Thyroid gland (tissue), 4 donors: ENCODE results near the gene MYO5C. TPM values are rescaled to one million over a fixed set of nuclear protein-coding genes. Genes with fewer than 3 reads are reported as not detected.

Experiments
- DNase-seq, 2 donors: peaks; one replicate each; pipeline ENCODE4 v3.0.0-alpha.2; 2019
- H3K27ac ChIP-seq, 3 donors: fragments of 200-600 bp; sonication (generic); 1 replicate in 2 of 3; 2 replicates in 1 of 3; pipeline ENCODE4 v1.5.1; 2016 to 2019; ENCODE audit warnings: mild to moderate bottlenecking in 1 of 3, moderate library complexity in 1 of 3
- H3K27me3 ChIP-seq: fragments of 200-600 bp; sonication (generic); one replicate; pipeline ENCODE4 v1.5.1; 2019
- H3K36me3 ChIP-seq, 2 donors: fragments of 200-600 bp; sonication (generic); one replicate each; pipeline ENCODE4 v1.5.1; 2016 to 2019
- H3K4me1 ChIP-seq, 2 donors: fragments of 200-600 bp; sonication (generic); one replicate each; pipeline ENCODE4 v1.5.1; 2017 to 2019
- H3K4me3 ChIP-seq, 3 donors: fragments of 200-600 bp; sonication (generic); replicated peaks in 1 of 3; 1 replicate in 2 of 3; 2 replicates in 1 of 3; pipeline ENCODE4 v1.5.1; 2016; ENCODE audit warnings: mild to moderate bottlenecking in 1 of 3
- H3K9me3 ChIP-seq: fragments of 200-600 bp; sonication (generic); one replicate; pipeline ENCODE4 v1.5.1; 2017
- CTCF ChIP-seq, 6 experiments: fragments of 200-600 bp in 3 of 6; fragments of 450-650 bp in 3 of 6; sonication (generic) in 3 of 6; IDR thresholded peaks; one replicate each; pipeline ENCODE4 v1.5.1; 2016 to 2019; ENCODE audit warnings: antibody characterized with exemption in 6 of 6, mild to moderate bottlenecking in 2 of 6, inconsistent platforms in 1 of 6, moderate library complexity in 1 of 6
- POLR2A ChIP-seq, 2 donors: fragments of 450-650 bp; IDR thresholded peaks; one replicate each; pipeline ENCODE4 v1.6.1; 2017; ENCODE audit warnings: antibody characterized with exemption in 2 of 2, mild to moderate bottlenecking in 2 of 2, moderate library complexity in 1 of 2
- WGBS, 2 donors: methylation state at CpG; one replicate each; pipeline ENCODE4 v1.1.5; 2017; 5-methylcytosine and 5-hydroxymethylcytosine counted together
- intact Hi-C: fragments of 100-400 bp; cut with DNase I; formaldehyde crosslinking; loops from one replicate; pipeline ENCODE4 v1.15.1; 2023
- total RNA-seq, 4 donors: library from RNA; depleted of rRNA; stranded (reverse); fragments of >200 nt; gene quantifications; one replicate each; pipeline ENCODE4 v1.2.3, GENCODE V29; 2016

Gene MYO5C
- total RNA-seq, 4 donors from 2014 or later: 84.0 to 130 (median 101) TPM

DNA sequence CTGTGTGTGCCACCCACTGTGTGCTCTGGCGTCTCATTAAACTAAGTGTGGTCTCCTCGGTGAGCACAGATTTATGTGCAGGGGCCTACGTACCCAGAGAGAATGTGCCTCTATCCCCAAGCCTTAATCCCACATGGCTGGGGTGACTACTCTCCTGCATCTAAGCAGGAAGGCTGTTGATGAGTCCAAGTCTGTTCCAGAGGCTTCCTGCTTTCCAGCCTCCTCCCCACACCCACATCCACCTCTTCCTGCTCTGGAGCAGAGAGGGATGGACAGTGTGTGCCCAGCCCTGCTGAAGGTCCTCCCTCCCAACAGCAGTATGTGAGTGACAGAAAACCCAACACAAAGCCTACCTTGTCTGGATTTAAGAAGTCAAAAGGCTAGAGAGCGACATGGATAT, 144.3 kb downstream of the MYO5C start:
- Histone ChIP-seq H3K9me3 (no peaks in the 10 kb centered on the region), H3K27ac (no peak overlapping the region), H3K27me3 (no peaks in the 10 kb centered on the region), H3K4me3 (no peak overlapping the region), H3K4me1 (no peaks in the 10 kb centered on the region), H3K36me3 (peaks cover 0 to 8% of the 10 kb centered on the region in 2 donors)
- WGBS, 2 donors: 92 to 97% methylated on average over 4 of the region's 4 CpGs
- intact Hi-C loops: no loop called here
- TF ChIP-seq POLR2A (IDR thresholded peaks at IDR 0.05) (no peak), CTCF (IDR thresholded peaks at IDR 0.05) (no peak)
- no peak for DNase-seq

- DNase-seq: no peak
- Histone ChIP-seq H3K4me3 (no peak overlapping the region), H3K27me3 (no peaks in the 10 kb centered on the region), H3K4me1 (no peaks in the 10 kb centered on the region), H3K27ac (no peak overlapping the region), H3K36me3 (peaks cover 0 to 8% of the 10 kb centered on the region in 2 donors), H3K9me3 (no peaks in the 10 kb centered on the region)
- 88 to 91% methylated on average over 4 of the region's 4 CpGs for WGBS, 2 donors
- TF ChIP-seq CTCF (IDR thresholded peaks at IDR 0.05) (no peak), POLR2A (IDR thresholded peaks at IDR 0.05) (no peak)
- intact Hi-C loops: no loop called here
Observed at GRCh38 chr15:52150871-52151270, 144.7 kb downstream of the MYO5C start.

DNA sequence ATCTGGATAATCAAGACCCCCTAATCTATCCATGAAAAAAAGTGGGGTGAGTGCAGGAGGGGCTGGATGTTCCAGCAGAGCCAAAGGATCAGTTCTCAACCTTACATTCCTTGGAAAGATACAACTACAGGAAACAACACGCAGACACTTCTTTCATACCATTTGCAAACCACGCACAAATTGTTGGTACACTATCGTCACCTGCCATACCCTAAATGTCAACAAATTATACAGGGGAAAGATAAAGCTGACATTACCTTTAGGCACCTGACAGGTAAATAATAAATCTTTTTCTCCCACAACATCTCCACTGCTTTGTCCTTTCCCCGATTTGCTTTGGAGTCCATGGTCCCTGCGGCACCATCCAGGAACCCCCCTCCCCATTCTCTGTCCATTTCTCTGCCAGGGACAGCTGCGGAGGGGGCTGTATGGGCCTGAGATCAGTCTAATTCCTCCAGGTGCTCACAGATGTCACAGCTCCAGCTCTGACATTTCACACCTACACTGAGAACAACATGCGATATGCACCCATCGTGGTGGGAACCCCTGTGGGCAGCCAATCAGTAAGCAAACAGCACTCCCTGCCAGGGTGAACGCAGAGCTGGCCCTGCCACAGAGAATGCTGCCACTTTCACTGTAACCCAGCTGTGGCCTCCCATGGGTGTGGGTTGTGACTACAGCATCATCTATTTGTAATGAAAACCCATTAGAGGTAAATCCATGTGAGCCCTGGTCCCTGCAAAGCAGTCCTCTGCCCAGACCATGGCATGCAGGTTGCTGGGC, 145.4 kb downstream of the MYO5C start:
- no peaks in the 10 kb centered on the region for H3K27me3 ChIP-seq
- WGBS, 2 donors: 82 to 87% methylated on average over 9 of the region's 9 CpGs
- no peak for DNase-seq
- peaks cover 0 to 8% of the 10 kb centered on the region in 2 donors for H3K36me3 ChIP-seq
- H3K4me3 ChIP-seq: no peak overlapping the region
- no peak overlapping the region for H3K27ac ChIP-seq
- no peaks in the 10 kb centered on the region for H3K9me3 ChIP-seq
- TF ChIP-seq CTCF (IDR thresholded peaks at IDR 0.05): no peak
- H3K4me1 ChIP-seq: no peaks in the 10 kb centered on the region
- intact Hi-C loops: no loop called here

DNA sequence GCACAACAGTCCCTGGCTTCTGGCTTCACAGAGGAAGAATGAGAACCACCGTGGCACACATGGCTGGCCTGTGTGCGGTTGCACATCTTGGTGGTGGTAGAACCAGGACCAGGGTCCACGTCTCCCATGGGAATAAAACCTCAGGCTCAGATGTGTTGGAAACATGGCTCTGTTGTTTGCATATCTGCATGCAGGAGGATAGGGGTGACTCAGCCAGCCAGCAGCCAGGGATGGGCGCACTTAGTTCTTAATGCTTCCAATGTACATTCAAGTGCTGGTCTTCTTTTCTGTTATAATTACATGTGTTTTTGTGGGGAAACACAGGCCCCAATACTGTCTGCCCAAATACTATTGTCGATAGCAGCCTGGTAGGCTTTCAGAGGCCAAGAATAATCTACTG, 147.2 kb downstream of the MYO5C start:
- no peak overlapping the region for H3K27ac ChIP-seq
- H3K4me1 ChIP-seq: no peaks in the 10 kb centered on the region
- intact Hi-C loops: no loop called here
- TF ChIP-seq POLR2A (IDR thresholded peaks at IDR 0.05): no peak
- no peak for TF ChIP-seq CTCF (IDR thresholded peaks at IDR 0.05)
- no peak for DNase-seq
- peaks cover 0 to 8% of the 10 kb centered on the region in 2 donors for H3K36me3 ChIP-seq
- H3K9me3 ChIP-seq: no peaks in the 10 kb centered on the region
- H3K27me3 ChIP-seq: no peaks in the 10 kb centered on the region
- no peak overlapping the region for H3K4me3 ChIP-seq
- 93 to 97% methylated on average over 5 of the region's 5 CpGs for WGBS, 2 donors

GRCh38 chr15:52146776-52147175, 148.8 kb downstream of the MYO5C start:
- no peak overlapping the region for H3K4me3 ChIP-seq
- DNase-seq: no peak
- TF ChIP-seq CTCF (IDR thresholded peaks at IDR 0.05): no peak
- TF ChIP-seq POLR2A (IDR thresholded peaks at IDR 0.05): no peak
- no peaks in the 10 kb centered on the region for H3K4me1 ChIP-seq
- H3K27ac ChIP-seq: no peak overlapping the region
- H3K36me3 ChIP-seq: peaks cover 0 to 5% of the 10 kb centered on the region in 2 donors
- no peaks in the 10 kb centered on the region for H3K9me3 ChIP-seq
- intact Hi-C loops: no loop called here
- no peaks in the 10 kb centered on the region for H3K27me3 ChIP-seq
- 87 to 93% methylated on average over 3 of the region's 3 CpGs for WGBS, 2 donors
